HEK293 (cell line): ENCODE measurements around the gene SARS1.

Experiments
- EGR2 ChIP-seq: fragments of 450-650 bp; formaldehyde crosslinking; IDR thresholded peaks from 2 replicates; pipeline ENCODE4 v1.5.1; 2016; ENCODE audit warnings: low read depth, missing biosample characterization, missing genetic modification characterization
- GLIS2 ChIP-seq: fragments of 450-650 bp; formaldehyde crosslinking; IDR thresholded peaks from 2 replicates; pipeline ENCODE4 v1.5.1; 2016; ENCODE audit warnings: missing biosample characterization, missing genetic modification characterization
- SETDB1 ChIP-seq: IDR thresholded peaks from one replicate; pipeline ENCODE4 v1.6.1; 2017; ENCODE audit warnings: mild to moderate bottlenecking, low read length, moderate library complexity, mixed read lengths; ENCODE audit not compliant: insufficient read length
- ZBTB17 ChIP-seq: fragments of 450-650 bp; formaldehyde crosslinking; IDR thresholded peaks from 2 replicates; pipeline ENCODE4 v1.5.1; 2016; ENCODE audit warnings: missing biosample characterization, missing genetic modification characterization
- ZBTB20 ChIP-seq: fragments of 450-650 bp; formaldehyde crosslinking; IDR thresholded peaks from 2 replicates; pipeline ENCODE4 v1.5.1; 2016; ENCODE audit warnings: missing biosample characterization, missing genetic modification characterization
- ZFP69B ChIP-seq: fragments of 450-650 bp; formaldehyde crosslinking; IDR thresholded peaks from 2 replicates; pipeline ENCODE4 v1.5.1; 2016; ENCODE audit warnings: missing biosample characterization, missing genetic modification characterization
- ZNF10 ChIP-seq: fragments of 450-650 bp; formaldehyde crosslinking; IDR thresholded peaks from 2 replicates; pipeline ENCODE4 v1.5.1; 2017; ENCODE audit warnings: missing biosample characterization, missing genetic modification characterization
- ZNF184 ChIP-seq: fragments of 450-650 bp; IDR thresholded peaks from 2 replicates; pipeline ENCODE4 v1.5.1; 2018; ENCODE audit warnings: missing biosample characterization, mild to moderate bottlenecking, missing genetic modification characterization
- ZNF19 ChIP-seq: fragments of 450-650 bp; formaldehyde crosslinking; IDR thresholded peaks from 2 replicates; pipeline ENCODE4; 2016; ENCODE audit warnings: missing biosample characterization, missing genetic modification characterization, low read depth
- ZNF292 ChIP-seq: fragments of 450-650 bp; formaldehyde crosslinking; IDR thresholded peaks from 2 replicates; pipeline ENCODE4 v1.5.1; 2016; ENCODE audit warnings: low read depth, missing biosample characterization, missing genetic modification characterization, borderline replicate concordance
- ZNF302 ChIP-seq: fragments of 450-650 bp; formaldehyde crosslinking; IDR thresholded peaks from 2 replicates; pipeline ENCODE4 v1.5.1; 2016; ENCODE audit warnings: missing biosample characterization, missing genetic modification characterization, low read depth
- ZNF341 ChIP-seq: fragments of 450-650 bp; formaldehyde crosslinking; IDR thresholded peaks from 2 replicates; pipeline ENCODE4; 2016; ENCODE audit warnings: low read depth, missing biosample characterization, missing genetic modification characterization
- ZNF423 ChIP-seq: fragments of 450-650 bp; formaldehyde crosslinking; IDR thresholded peaks from 2 replicates; pipeline ENCODE4 v1.5.1; 2016; ENCODE audit warnings: missing biosample characterization, missing genetic modification characterization
- ZNF561 ChIP-seq: fragments of 450-650 bp; IDR thresholded peaks from 2 replicates; pipeline ENCODE4 v1.5.1; 2018; ENCODE audit warnings: missing biosample characterization, missing genetic modification characterization, borderline replicate concordance
- ZNF785 ChIP-seq: fragments of 450-650 bp; formaldehyde crosslinking; IDR thresholded peaks from 2 replicates; pipeline ENCODE4 v1.5.1; 2016; ENCODE audit warnings: missing biosample characterization, missing genetic modification characterization
- ZNF843 ChIP-seq: fragments of 450-650 bp; formaldehyde crosslinking; IDR thresholded peaks from 2 replicates; pipeline ENCODE4 v1.5.1; 2016; ENCODE audit warnings: missing biosample characterization, missing genetic modification characterization
- TF ChIP-seq, protein P1 (sequence below): fragments of 450-650 bp; formaldehyde crosslinking; IDR thresholded peaks from 2 replicates; pipeline ENCODE4 v1.5.1; 2016; ENCODE audit warnings: missing biosample characterization, missing genetic modification characterization, borderline replicate concordance
- TF ChIP-seq, protein P2 (sequence below): IDR thresholded peaks from 2 replicates; pipeline ENCODE4 v1.6.1; 2011; ENCODE audit warnings: mild to moderate bottlenecking, low read depth, low read length, borderline replicate concordance
- TF ChIP-seq, protein P3 (sequence below): fragments of 450-650 bp; IDR thresholded peaks from 2 replicates; pipeline ENCODE4 v1.5.1; 2018; ENCODE audit warnings: missing biosample characterization, mild to moderate bottlenecking, missing genetic modification characterization
- TF ChIP-seq, protein P4 (sequence below): fragments of 450-650 bp; formaldehyde crosslinking; optimal IDR thresholded peaks from 2 replicates; pipeline ENCODE3; 2016; ENCODE audit warnings: missing biosample characterization, mild to moderate bottlenecking, missing genetic modification characterization
- TF ChIP-seq, protein P5 (sequence below): fragments of 450-650 bp; formaldehyde crosslinking; IDR thresholded peaks from 2 replicates; pipeline ENCODE4 v1.5.1; 2016; ENCODE audit warnings: missing biosample characterization, missing genetic modification characterization
- TF ChIP-seq, protein P6 (sequence below): fragments of 450-650 bp; formaldehyde crosslinking; IDR thresholded peaks from 2 replicates; pipeline ENCODE4 v1.5.1; 2016; ENCODE audit warnings: missing biosample characterization, missing genetic modification characterization
- TF ChIP-seq, protein P7 (sequence below): fragments of 450-650 bp; formaldehyde crosslinking; IDR thresholded peaks from 2 replicates; pipeline ENCODE4 v1.5.1; 2017; ENCODE audit warnings: missing biosample characterization, missing genetic modification characterization

Gene SARS1

DNA sequence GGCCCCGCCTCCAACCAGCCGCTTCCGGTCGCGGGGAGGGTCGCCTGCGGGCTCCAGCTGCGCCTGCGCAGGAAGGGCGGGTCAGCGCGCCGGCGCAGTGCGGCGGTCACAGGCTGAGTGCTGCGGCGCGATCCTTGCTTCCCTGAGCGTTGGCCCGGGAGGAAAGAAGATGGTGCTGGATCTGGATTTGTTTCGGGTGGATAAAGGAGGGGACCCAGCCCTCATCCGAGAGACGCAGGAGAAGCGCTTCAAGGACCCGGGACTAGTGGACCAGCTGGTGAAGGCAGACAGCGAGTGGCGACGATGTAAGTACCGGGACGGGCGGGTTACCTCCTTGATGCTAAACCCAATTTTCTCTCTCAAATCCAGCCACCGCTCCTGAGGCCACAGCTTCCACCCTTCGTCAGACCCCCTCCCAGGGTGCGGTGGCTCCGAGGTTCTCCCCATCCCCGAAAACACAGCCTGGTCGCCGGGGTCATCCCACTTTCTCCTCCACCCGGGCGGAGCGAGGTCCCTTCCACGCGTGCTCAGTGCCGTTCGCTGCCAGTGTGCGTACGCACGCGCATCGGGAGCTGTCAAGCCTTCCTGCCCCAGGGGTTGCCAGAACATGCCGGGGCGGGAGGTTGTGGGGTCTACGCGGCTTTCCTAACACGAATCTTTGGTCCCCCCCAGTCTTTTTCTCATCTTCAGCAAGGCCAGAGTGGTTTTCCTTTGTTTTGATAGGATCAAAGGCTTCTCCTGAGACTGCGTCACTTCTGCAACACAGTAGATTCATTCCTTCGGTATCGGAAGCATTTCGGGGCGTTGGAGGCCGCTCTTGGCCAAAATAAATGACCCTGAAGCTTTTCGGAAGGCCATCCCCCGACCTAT, at the start of gene SARS1 (continued):
- TF ChIP-seq ZNF184 (tag by site-specific recombination), result no peak
- TF ChIP-seq, protein P1, sequence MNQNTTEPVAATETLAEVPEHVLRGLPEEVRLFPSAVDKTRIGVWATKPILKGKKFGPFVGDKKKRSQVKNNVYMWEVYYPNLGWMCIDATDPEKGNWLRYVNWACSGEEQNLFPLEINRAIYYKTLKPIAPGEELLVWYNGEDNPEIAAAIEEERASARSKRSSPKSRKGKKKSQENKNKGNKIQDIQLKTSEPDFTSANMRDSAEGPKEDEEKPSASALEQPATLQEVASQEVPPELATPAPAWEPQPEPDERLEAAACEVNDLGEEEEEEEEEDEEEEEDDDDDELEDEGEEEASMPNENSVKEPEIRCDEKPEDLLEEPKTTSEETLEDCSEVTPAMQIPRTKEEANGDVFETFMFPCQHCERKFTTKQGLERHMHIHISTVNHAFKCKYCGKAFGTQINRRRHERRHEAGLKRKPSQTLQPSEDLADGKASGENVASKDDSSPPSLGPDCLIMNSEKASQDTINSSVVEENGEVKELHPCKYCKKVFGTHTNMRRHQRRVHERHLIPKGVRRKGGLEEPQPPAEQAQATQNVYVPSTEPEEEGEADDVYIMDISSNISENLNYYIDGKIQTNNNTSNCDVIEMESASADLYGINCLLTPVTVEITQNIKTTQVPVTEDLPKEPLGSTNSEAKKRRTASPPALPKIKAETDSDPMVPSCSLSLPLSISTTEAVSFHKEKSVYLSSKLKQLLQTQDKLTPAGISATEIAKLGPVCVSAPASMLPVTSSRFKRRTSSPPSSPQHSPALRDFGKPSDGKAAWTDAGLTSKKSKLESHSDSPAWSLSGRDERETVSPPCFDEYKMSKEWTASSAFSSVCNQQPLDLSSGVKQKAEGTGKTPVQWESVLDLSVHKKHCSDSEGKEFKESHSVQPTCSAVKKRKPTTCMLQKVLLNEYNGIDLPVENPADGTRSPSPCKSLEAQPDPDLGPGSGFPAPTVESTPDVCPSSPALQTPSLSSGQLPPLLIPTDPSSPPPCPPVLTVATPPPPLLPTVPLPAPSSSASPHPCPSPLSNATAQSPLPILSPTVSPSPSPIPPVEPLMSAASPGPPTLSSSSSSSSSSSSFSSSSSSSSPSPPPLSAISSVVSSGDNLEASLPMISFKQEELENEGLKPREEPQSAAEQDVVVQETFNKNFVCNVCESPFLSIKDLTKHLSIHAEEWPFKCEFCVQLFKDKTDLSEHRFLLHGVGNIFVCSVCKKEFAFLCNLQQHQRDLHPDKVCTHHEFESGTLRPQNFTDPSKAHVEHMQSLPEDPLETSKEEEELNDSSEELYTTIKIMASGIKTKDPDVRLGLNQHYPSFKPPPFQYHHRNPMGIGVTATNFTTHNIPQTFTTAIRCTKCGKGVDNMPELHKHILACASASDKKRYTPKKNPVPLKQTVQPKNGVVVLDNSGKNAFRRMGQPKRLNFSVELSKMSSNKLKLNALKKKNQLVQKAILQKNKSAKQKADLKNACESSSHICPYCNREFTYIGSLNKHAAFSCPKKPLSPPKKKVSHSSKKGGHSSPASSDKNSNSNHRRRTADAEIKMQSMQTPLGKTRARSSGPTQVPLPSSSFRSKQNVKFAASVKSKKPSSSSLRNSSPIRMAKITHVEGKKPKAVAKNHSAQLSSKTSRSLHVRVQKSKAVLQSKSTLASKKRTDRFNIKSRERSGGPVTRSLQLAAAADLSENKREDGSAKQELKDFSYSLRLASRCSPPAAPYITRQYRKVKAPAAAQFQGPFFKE (tag by site-specific recombination), result no peak
- TF ChIP-seq ZNF10 (tag by site-specific recombination), result no peak
- no peak for TF ChIP-seq ZNF843 (tag by site-specific recombination)
- TF ChIP-seq, protein P2, sequence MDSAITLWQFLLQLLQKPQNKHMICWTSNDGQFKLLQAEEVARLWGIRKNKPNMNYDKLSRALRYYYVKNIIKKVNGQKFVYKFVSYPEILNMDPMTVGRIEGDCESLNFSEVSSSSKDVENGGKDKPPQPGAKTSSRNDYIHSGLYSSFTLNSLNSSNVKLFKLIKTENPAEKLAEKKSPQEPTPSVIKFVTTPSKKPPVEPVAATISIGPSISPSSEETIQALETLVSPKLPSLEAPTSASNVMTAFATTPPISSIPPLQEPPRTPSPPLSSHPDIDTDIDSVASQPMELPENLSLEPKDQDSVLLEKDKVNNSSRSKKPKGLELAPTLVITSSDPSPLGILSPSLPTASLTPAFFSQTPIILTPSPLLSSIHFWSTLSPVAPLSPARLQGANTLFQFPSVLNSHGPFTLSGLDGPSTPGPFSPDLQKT, result no peak
- peak; percentile 67; the same call in 1 of the 2 replicates for TF ChIP-seq ZNF341 (tag by site-specific recombination)
- no peak for TF ChIP-seq ZNF302
- no peak for TF ChIP-seq ZNF292 (tag by site-specific recombination)
- no peak for TF ChIP-seq ZNF423 (tag by site-specific recombination)
- peak; percentile 34; the same call in 1 of the 2 replicates for TF ChIP-seq ZNF561
- TF ChIP-seq EGR2, result no peak
- no peak for TF ChIP-seq ZNF785 (tag by site-specific recombination)
- TF ChIP-seq, protein P3, sequence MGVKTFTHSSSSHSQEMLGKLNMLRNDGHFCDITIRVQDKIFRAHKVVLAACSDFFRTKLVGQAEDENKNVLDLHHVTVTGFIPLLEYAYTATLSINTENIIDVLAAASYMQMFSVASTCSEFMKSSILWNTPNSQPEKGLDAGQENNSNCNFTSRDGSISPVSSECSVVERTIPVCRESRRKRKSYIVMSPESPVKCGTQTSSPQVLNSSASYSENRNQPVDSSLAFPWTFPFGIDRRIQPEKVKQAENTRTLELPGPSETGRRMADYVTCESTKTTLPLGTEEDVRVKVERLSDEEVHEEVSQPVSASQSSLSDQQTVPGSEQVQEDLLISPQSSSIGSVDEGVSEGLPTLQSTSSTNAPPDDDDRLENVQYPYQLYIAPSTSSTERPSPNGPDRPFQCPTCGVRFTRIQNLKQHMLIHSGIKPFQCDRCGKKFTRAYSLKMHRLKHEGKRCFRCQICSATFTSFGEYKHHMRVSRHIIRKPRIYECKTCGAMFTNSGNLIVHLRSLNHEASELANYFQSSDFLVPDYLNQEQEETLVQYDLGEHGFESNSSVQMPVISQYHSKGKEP (tag by site-specific recombination), result no peak
- TF ChIP-seq, protein P4, sequence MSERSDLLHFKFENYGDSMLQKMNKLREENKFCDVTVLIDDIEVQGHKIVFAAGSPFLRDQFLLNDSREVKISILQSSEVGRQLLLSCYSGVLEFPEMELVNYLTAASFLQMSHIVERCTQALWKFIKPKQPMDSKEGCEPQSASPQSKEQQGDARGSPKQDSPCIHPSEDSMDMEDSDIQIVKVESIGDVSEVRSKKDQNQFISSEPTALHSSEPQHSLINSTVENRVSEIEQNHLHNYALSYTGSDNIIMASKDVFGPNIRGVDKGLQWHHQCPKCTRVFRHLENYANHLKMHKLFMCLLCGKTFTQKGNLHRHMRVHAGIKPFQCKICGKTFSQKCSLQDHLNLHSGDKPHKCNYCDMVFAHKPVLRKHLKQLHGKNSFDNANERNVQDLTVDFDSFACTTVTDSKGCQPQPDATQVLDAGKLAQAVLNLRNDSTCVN (tag by site-specific recombination), result peak; percentile 78
- no peak for TF ChIP-seq ZFP69B (tag by site-specific recombination)
- TF ChIP-seq, protein P5, sequence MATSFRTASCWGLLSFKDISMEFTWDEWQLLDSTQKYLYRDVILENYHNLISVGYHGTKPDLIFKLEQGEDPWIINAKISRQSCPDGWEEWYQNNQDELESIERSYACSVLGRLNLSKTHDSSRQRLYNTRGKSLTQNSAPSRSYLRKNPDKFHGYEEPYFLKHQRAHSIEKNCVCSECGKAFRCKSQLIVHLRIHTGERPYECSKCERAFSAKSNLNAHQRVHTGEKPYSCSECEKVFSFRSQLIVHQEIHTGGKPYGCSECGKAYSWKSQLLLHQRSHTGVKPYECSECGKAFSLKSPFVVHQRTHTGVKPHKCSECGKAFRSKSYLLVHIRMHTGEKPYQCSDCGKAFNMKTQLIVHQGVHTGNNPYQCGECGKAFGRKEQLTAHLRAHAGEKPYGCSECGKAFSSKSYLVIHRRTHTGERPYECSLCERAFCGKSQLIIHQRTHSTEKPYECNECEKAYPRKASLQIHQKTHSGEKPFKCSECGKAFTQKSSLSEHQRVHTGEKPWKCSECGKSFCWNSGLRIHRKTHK (tag by site-specific recombination), result no peak
- TF ChIP-seq ZBTB17 (tag by site-specific recombination), result peak; percentile 67
- peak; percentile 54; the same call in 1 of the 2 replicates for TF ChIP-seq ZBTB20 (tag by site-specific recombination)
- no peak for TF ChIP-seq ZNF19 (tag by site-specific recombination)
- no peak for TF ChIP-seq GLIS2 (tag by site-specific recombination)
- TF ChIP-seq, protein P6, sequence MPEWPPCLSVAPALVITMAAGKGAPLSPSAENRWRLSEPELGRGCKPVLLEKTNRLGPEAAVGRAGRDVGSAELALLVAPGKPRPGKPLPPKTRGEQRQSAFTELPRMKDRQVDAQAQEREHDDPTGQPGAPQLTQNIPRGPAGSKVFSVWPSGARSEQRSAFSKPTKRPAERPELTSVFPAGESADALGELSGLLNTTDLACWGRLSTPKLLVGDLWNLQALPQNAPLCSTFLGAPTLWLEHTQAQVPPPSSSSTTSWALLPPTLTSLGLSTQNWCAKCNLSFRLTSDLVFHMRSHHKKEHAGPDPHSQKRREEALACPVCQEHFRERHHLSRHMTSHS, result no peak
- no peak for TF ChIP-seq SETDB1
- TF ChIP-seq, protein P7, sequence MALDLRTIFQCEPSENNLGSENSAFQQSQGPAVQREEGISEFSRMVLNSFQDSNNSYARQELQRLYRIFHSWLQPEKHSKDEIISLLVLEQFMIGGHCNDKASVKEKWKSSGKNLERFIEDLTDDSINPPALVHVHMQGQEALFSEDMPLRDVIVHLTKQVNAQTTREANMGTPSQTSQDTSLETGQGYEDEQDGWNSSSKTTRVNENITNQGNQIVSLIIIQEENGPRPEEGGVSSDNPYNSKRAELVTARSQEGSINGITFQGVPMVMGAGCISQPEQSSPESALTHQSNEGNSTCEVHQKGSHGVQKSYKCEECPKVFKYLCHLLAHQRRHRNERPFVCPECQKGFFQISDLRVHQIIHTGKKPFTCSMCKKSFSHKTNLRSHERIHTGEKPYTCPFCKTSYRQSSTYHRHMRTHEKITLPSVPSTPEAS, result no peak
